ENCODE measurements around the gene NABP1.

The NABP1 gene

DNA sequence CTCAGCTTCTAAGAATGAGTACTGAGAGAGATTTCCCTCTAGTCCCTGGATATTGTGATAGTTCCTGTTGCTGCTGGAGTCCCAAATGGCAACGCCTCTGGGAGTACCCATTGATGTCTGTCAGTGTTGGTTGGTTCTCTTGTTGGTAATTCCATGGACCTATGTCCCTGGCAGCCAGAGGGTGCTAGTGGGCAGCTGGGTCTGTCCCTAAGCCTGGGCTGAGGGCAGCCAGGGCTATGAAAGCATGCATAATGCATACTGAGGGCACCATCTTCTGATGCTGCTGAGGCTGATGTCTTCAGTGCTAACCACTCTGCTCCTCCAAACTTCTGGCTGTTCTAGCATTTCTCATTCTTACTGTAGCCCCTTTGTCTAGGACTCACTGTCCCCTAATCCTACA is 35.9 kb downstream of the NABP1 start:
- DNase-seq: peak; percentile 13

- no peak for DNase-seq
These were observed 37.0 kb downstream of the NABP1 start for GRCh38 chr2:191714925-191715324.

GRCh38 chr2:191715471-191715870 is 37.5 kb downstream of the NABP1 start:
- no peak for DNase-seq

DNA sequence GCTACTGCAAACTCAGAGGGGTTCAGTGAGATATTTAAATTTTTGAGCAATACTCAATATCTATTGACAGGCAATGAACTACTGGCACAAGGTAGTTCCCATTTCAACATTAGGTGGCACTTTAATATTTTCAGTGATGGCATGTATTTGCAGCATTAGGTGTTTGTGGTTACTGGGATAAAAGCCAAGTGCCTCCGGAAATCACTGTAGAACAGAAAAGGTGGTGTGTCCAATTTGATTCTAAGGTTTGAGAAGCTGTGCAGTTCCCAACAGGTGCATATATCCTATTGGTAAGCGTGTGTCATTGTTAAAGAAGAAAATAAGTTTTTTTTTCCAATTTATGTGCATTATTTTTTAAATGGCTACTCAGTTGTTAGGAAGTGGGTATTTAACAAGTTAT is 41.3 kb downstream of the NABP1 start:
- no peak for DNase-seq

GRCh38 chr2:191719938-191720337 is 42.0 kb downstream of the NABP1 start:
- no peak for DNase-seq

DNA sequence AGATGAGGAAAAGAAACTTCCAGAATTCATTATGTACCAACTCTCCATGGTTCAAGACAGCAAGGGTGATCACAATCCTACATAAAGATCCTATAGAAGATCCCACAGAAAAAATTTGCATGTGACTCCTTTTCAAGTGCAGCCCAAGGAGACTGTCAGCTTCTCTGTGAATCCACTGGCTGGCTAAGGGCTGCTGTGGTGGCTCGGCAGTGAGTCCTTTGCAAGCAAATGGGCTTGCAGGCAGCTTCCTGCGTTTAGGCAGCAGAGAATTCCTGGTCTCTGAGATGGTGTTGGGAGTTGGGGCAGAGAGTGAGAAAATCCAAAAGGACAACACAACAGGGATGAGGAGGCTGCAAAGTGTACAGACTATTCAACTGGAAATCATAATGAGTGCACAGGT is 43.4 kb downstream of the NABP1 start:
- DNase-seq: no peak

GRCh38 chr2:191724015-191724414 is 46.1 kb downstream of the NABP1 start:
- DNase-seq: no peak

DNA sequence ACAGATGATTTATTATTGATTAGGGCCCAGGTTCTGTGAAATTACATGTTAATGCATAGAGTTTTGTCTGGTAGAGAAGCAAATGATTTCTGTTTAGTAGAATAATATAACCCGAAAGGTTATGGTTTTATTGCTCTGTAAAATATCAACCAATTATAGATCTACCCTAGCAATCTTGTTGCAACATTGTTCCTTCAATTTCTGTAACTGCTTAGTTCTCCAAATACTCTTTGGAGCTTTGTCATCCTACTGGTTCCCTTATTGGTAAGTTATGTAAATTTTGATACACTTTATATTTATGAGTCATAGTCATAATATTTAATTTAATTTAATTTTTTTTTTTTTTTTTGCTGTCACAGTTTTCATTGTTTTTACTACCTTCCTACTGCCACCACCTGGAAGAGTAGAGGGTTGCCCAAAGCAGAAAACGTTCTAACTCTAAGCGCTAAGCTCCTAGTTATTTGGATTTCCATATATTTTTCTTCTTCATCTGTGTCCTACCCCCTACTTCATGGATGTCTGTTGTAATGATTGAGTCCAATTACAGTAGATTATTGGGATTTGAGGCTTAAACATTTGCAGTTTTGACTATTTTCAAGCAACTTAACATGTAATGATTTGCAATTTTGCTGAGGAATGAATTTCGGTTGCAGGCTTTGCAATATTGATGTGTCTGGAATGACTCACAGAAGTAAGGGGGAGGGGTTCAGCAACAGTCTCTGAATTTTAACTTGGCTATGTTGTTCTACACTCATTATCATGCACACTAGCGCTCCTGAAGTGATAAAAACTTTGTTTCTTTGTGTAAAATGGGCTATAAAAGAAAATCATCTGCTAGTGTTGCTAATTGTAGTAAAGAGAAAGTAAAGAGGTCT is 51.1 kb downstream of the NABP1 start:
- DNase-seq: no peak

GRCh38 chr2:191730263-191730662 is 52.3 kb downstream of the NABP1 start:
- no peak for DNase-seq
